Measurements from ENCODE around the gene TGFB1I1.
"Not testable (repeated sequence)": the region's sequence is repeated elsewhere in the genome, so short reads cannot be mapped to it uniquely, and the experiment has no call there.

TGFB1I1 gene

DNA sequence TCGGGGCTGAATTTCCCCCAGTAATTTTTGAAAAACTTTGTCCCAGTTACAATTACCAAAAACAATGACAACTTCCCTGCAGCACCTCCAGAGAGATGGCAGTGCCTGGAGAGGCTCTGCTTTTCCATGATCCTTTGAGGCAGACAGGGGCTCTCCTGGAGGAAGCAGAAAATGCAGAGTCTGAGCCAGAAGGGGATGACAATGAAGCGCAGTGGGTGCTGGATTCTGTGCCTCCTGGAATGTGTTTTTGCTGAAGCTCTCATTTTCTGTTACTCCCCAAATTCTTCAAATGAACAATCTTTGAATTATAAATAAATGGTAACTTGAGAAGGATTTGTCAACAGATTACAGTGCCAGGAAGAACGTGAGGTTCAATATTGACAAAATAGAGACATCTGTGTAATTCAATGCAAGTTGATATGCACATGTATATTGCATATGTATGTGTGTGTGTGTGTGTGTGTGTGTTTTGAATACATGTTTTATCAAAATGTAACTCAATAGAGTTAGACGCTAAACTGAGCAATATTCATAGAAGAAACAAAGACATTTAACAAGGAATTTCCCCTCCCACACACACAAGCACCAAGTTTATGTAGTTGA is 45.9 kb downstream of the TGFB1I1 start:
- DNase-seq (ENCODE audit: low read depth): no peak

DNA sequence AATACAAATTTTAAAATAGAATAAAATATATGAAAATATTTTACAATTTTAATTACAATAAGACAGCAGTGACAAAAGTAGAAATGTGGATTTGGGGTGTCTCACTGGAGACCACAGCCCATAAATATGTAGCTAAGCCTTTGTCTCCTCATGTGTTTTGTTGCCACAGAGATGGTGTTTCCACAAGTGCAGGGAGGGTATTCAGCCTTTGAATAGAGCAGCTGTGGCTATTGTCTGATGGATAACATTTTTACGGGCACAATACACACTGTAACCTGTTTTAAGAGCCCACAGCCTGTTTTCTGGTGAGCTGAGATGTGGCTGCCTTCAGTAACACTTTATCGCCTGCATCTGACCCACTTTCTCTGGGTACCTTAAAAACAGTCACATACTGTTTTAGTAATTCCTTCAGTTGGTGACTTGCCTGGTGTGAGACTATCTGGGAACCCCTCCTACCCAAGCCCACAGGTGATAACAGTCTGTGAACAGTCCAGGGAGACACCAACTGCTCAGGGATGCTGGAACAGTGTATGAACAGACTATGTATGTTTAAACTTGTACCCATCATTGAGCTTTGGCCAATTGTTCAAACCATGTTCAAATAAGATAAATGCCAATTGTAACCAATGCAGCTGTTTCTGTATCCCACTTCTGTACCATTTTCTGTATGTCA is 47.9 kb downstream of the TGFB1I1 start:
- no peak for DNase-seq (ENCODE audit: low read depth)

DNA sequence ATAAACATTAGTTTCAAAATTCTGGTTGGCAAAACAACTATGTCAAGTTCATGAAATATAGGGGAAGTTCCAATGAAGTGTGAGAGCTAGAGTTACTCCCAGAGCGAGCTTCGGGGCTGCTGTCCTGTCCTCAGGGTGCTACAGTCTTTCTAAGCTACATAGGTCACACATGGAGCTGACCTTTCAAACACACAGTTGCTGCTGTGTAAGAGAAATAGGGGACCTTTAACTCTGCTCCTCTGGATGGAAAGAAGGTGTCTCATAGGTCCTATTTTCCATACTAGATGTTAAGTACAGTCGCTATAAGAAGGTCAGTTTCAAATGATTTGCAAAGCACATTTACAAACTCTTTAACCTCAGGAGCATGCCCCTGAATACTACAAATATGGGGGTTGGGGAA is 49.4 kb downstream of the TGFB1I1 start:
- no peak for DNase-seq (ENCODE audit: low read depth)

DNA sequence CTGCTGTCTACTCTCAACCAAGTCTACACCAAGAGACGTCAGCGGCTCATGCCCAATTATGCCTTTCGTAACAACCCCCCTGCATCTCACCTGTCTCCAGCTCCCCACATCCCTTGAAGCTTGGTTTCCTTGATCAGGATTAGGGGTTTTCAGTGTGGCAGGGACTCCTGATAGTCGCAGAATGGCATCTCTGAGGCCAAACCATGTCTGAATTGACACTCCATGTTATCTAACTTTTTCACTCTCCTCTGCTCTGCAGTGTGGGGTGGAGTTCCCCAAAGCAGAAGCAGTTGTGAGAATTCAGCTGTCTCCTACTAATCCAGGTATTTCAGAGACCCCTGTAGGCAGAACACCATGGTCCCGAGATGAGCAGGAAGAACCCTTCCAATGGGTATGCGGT is 50.1 kb downstream of the TGFB1I1 start:
- no peak for DNase-seq (ENCODE audit: low read depth)

DNA sequence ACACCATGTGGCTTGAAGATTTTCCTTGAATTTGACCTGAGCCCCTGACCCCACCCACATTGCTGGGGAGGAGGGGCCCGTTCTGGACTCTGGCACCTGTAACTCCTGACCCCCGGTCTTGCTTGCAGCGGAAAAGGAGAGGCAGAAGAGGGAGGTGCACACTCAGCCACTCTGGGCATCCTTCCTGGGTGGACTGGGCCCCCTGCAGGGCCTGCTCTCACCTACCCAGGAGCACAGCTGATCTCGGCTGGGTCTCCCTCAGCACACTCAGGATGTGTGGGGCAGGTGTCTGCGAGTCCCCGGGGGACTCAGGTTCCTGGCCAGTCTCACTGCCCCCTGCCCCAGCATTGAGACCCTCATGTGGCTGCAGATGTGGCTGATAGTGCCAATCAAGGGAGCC is 51.8 kb downstream of the TGFB1I1 start:
- not testable (repeated sequence) for DNase-seq (ENCODE audit: low read depth)

DNA sequence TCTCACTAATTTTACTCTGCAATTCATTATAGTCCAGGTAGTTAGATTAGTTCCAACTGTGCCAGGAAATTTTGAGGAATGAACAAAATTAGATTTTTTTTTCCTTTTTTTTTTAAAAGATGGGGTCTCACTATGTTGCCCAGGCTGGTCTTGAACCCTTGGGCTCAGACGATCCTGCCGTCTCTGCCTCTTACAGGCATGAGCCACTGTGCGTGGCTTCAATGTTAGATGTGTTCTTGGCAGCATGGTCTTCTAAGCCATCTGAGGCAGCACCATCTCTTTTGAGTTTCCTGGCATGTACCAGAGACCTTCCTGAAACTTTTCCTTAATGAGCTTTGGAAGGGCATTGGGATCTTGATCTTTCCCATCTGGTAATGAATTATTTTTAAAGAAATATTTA is 53.2 kb downstream of the TGFB1I1 start:
- no peak for DNase-seq (ENCODE audit: low read depth)
